Gastrocnemius medialis (tissue), 4 donors: ENCODE results near the gene DMKN.
A peak's percentile ranks its signal among the peaks of the same experiment; 100 is the strongest.

Source experiments
- POLR2A ChIP-seq, 2 donors: fragments of 450-650 bp; IDR thresholded peaks; one replicate each; pipeline ENCODE4 v1.6.1; 2017; ENCODE audit warnings: antibody characterized with exemption in 2 of 2, mild to moderate bottlenecking in 2 of 2, moderate library complexity in 2 of 2
- TF ChIP-seq, protein P1 (sequence below), 5 experiments: fragments of 450-650 bp in 3 of 5; fragments of 200-600 bp in 2 of 5; sonication (generic) in 2 of 5; IDR thresholded peaks in 4 of 5; conservative IDR thresholded peaks in 1 of 5; 1 replicate in 4 of 5; 2 replicates in 1 of 5; pipeline ENCODE4 v1.5.1; 2016 to 2019; ENCODE audit warnings: antibody characterized with exemption in 5 of 5, mild to moderate bottlenecking in 3 of 5, moderate library complexity in 3 of 5

DNA sequence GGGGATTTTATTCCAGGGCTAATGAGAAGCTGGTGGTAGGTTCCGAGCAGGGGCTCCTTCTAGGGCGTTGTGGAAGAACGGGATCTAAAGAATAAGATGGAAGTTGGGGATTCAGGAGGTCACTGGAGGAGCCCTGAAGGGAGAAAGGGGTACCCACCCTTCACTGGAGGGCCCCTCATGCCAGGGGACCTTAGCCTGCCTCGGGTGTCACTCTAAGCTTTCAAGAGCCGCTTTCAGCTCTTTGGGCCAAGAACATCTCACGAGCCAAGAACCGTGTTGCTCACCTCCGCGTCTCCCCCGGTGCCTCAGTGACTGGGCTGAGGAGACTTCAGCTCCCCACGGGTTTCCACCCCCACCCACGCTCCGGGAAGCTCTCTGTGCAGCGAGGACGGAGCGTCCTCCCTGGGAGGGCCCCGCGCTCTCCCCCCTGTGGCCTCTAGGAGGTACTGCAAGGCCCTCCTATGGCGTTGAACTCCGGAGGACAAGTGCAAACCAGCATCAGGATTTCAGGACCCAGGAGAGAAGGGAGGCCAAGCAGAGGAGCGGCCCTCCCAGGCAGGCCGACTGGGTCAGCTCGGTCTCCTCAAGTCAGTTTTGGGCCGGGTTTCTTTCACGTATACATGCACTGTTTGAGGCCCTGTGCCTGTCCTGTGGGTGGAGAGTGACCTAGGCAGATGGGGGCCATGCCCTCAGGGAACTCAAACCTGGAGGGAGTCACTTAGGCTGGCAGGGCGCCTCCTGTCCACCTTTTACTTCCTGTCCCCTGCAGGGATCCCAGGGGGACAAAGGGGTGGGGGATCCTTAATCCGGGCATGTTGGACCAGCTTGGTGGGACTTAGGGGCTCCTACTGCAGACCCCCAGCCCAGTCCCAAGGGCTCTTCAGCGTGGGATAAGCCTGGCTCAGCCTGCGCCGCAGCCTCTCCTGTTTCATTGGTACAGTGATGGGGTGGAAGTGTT, 18.1 kb downstream of the DMKN start:
- TF ChIP-seq, protein P1, sequence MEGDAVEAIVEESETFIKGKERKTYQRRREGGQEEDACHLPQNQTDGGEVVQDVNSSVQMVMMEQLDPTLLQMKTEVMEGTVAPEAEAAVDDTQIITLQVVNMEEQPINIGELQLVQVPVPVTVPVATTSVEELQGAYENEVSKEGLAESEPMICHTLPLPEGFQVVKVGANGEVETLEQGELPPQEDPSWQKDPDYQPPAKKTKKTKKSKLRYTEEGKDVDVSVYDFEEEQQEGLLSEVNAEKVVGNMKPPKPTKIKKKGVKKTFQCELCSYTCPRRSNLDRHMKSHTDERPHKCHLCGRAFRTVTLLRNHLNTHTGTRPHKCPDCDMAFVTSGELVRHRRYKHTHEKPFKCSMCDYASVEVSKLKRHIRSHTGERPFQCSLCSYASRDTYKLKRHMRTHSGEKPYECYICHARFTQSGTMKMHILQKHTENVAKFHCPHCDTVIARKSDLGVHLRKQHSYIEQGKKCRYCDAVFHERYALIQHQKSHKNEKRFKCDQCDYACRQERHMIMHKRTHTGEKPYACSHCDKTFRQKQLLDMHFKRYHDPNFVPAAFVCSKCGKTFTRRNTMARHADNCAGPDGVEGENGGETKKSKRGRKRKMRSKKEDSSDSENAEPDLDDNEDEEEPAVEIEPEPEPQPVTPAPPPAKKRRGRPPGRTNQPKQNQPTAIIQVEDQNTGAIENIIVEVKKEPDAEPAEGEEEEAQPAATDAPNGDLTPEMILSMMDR (IDR thresholded peaks at IDR 0.05 in 4 of 5, conservative IDR thresholded peaks at IDR 0.05 in 1 of 5): peak; percentile 75 to 95 (median 83)
- no peak for TF ChIP-seq POLR2A (IDR thresholded peaks at IDR 0.05)
